ENCODE results near the gene HDAC4.

DNA sequence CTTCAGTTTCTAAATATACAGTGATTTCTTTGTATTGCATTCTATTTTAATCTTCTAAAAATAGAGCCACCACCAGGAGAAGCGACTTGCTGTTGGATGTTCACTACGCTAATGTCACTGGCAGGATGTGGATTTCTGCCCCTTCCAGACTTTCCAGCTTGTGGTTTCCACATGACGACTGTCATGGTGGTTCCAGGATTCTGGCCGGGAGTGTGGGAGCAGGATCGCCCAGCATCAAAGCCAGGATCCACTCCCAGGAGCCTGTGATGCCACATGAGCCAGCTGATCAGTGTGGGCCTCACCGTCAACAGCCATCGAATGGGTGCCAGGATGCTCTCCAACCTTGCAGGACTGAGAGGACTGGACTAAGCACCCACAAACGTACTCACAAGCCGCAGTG, 148.8 kb downstream of the HDAC4 start:
- TF ChIP-seq, protein P1, sequence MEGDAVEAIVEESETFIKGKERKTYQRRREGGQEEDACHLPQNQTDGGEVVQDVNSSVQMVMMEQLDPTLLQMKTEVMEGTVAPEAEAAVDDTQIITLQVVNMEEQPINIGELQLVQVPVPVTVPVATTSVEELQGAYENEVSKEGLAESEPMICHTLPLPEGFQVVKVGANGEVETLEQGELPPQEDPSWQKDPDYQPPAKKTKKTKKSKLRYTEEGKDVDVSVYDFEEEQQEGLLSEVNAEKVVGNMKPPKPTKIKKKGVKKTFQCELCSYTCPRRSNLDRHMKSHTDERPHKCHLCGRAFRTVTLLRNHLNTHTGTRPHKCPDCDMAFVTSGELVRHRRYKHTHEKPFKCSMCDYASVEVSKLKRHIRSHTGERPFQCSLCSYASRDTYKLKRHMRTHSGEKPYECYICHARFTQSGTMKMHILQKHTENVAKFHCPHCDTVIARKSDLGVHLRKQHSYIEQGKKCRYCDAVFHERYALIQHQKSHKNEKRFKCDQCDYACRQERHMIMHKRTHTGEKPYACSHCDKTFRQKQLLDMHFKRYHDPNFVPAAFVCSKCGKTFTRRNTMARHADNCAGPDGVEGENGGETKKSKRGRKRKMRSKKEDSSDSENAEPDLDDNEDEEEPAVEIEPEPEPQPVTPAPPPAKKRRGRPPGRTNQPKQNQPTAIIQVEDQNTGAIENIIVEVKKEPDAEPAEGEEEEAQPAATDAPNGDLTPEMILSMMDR (IDR thresholded peaks at IDR 0.05; ENCODE audit: insufficient read depth, low read depth, low read length): no peak
- TF ChIP-seq EZH2 (IDR thresholded peaks at IDR 0.05; ENCODE audit: insufficient read depth, low read length): no peak
